HEK293 (cell line): ENCODE results near the gene HES1.

ENCODE experiments used
- CTCF ChIA-PET: fragments of 350-600 bp; formaldehyde crosslinking; extraction: SDS; loops from one replicate; lab custom pipeline; 2021; ENCODE audit warnings: antibody characterized with exemption; lab: Yijun Ruan, JAX
- POLR2A ChIA-PET: fragments of 300-600 bp; formaldehyde crosslinking; extraction: SDS; loops from one replicate; lab custom pipeline; 2020; ENCODE audit warnings: antibody characterized with exemption, inconsistent platforms; lab: Yijun Ruan, JAX
- H3K27ac ChIP-seq: fragments of 200-500 bp; sonication (Bioruptor generic); 2 replicates; pipeline ENCODE4 v1.5.1; 2014; ENCODE audit warnings: low read depth, low read length, control low read depth, inconsistent platforms; ENCODE audit errors: extremely low read depth
- H3K36me3 ChIP-seq, 2 experiments: fragments of 200-500 bp in 1 of 2; sonication (Bioruptor generic) in 1 of 2; 1 replicate in 1 of 2; 2 replicates in 1 of 2; pipeline ENCODE4 v1.5.1; 2014 to 2017; ENCODE audit warnings: inconsistent platforms in 2 of 2, low read length in 2 of 2; ENCODE audit not compliant: control insufficient read depth in 2 of 2, insufficient read depth in 1 of 2
- H3K4me1 ChIP-seq: fragments of 200-500 bp; sonication (Bioruptor generic); 2 replicates; pipeline ENCODE4 v1.5.1; 2014; ENCODE audit warnings: mild to moderate bottlenecking, low read length, inconsistent platforms; ENCODE audit not compliant: control insufficient read depth, insufficient read depth
- H3K4me3 ChIP-seq: 2 replicates; pipeline ENCODE4 v1.5.1; 2011; ENCODE audit warnings: low read depth, mild to moderate bottlenecking, control low read depth, low read length, moderate library complexity
- H3K9me3 ChIP-seq: fragments of 200-500 bp; sonication (Bioruptor generic); 2 replicates; pipeline ENCODE4 v1.5.1; 2014; ENCODE audit warnings: low read depth, low read length, inconsistent platforms; ENCODE audit not compliant: control insufficient read depth, insufficient read depth
- BCL6B ChIP-seq: fragments of 450-650 bp; formaldehyde crosslinking; IDR thresholded peaks from 2 replicates; pipeline ENCODE4 v1.5.1; 2017; ENCODE audit warnings: missing biosample characterization, missing genetic modification characterization
- GFI1B ChIP-seq: fragments of 450-650 bp; formaldehyde crosslinking; IDR thresholded peaks from 2 replicates; pipeline ENCODE4 v1.5.1; 2016; ENCODE audit warnings: missing biosample characterization, missing genetic modification characterization
- KLF17 ChIP-seq: fragments of 450-650 bp; formaldehyde crosslinking; IDR thresholded peaks from 2 replicates; pipeline ENCODE4 v1.5.1; 2016; ENCODE audit warnings: missing biosample characterization, missing genetic modification characterization
- ZBTB17 ChIP-seq: fragments of 450-650 bp; formaldehyde crosslinking; IDR thresholded peaks from 2 replicates; pipeline ENCODE4 v1.5.1; 2016; ENCODE audit warnings: missing biosample characterization, missing genetic modification characterization
- ZBTB20 ChIP-seq: fragments of 450-650 bp; formaldehyde crosslinking; IDR thresholded peaks from 2 replicates; pipeline ENCODE4 v1.5.1; 2016; ENCODE audit warnings: missing biosample characterization, missing genetic modification characterization
- ZFP3 ChIP-seq: fragments of 450-650 bp; formaldehyde crosslinking; IDR thresholded peaks from 2 replicates; pipeline ENCODE4 v1.5.1; 2016; ENCODE audit warnings: low read depth, missing biosample characterization, missing genetic modification characterization
- ZFP37 ChIP-seq: fragments of 450-650 bp; formaldehyde crosslinking; IDR thresholded peaks from 2 replicates; pipeline ENCODE4 v1.5.1; 2016; ENCODE audit warnings: missing biosample characterization, missing genetic modification characterization
- ZIC2 ChIP-seq: fragments of 450-650 bp; formaldehyde crosslinking; IDR thresholded peaks from 2 replicates; pipeline ENCODE4 v1.5.1; 2016; ENCODE audit warnings: missing biosample characterization, missing genetic modification characterization
- ZNF174 ChIP-seq: fragments of 450-650 bp; formaldehyde crosslinking; IDR thresholded peaks from 2 replicates; pipeline ENCODE4 v1.5.0; 2017; ENCODE audit warnings: missing biosample characterization, mild to moderate bottlenecking, missing genetic modification characterization
- ZNF223 ChIP-seq: fragments of 450-650 bp; formaldehyde crosslinking; IDR thresholded peaks from 2 replicates; pipeline ENCODE4 v1.5.1; 2016; ENCODE audit warnings: missing biosample characterization, missing genetic modification characterization
- ZNF239 ChIP-seq: fragments of 450-650 bp; formaldehyde crosslinking; IDR thresholded peaks from 2 replicates; pipeline ENCODE4 v1.5.1; 2016; ENCODE audit warnings: missing biosample characterization, missing genetic modification characterization
- ZNF433 ChIP-seq: fragments of 450-650 bp; formaldehyde crosslinking; IDR thresholded peaks from 2 replicates; pipeline ENCODE4 v1.5.1; 2016; ENCODE audit warnings: missing biosample characterization, missing genetic modification characterization, low read depth
- TF ChIP-seq, protein P1 (sequence below): fragments of 450-650 bp; formaldehyde crosslinking; IDR thresholded peaks from 2 replicates; pipeline ENCODE4 v1.5.1; 2016; ENCODE audit warnings: missing biosample characterization, missing genetic modification characterization
- TF ChIP-seq, protein P2 (sequence below): fragments of 450-650 bp; IDR thresholded peaks from 2 replicates; pipeline ENCODE4 v1.5.1; 2018; ENCODE audit warnings: missing biosample characterization, mild to moderate bottlenecking, missing genetic modification characterization
- TF ChIP-seq, protein P3 (sequence below): fragments of 450-650 bp; formaldehyde crosslinking; IDR thresholded peaks from 2 replicates; pipeline ENCODE4 v1.5.1; 2016; ENCODE audit warnings: missing biosample characterization, missing genetic modification characterization, borderline replicate concordance

The HES1 gene

DNA sequence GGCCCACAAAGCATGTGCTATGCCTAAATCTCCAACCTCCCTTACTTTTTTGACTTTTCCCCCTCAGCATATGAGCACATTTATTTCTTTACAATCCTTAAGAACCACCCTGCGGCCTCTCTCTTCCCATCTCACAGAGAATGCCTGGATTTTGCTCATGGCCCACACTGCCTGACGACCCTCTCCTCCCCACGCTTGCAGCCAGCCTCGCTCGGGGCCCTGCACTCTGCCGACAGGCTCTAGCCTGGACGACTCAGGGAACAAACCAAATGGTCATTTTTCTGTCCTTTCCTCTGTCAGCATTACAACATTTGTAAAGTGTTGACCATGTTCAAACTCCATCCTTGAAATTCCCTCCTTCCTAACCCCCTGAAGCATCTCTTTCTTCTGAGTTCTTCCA is 11.7 kb downstream of the HES1 start:
- CTCF ChIA-PET = no interaction called here
- Histone ChIP-seq H3K27ac (no peak overlapping the region), H3K9me3 (no peaks in the 10 kb centered on the region), H3K4me3 (no peak overlapping the region), H3K36me3 (no peaks in the 10 kb centered on the region), H3K4me1 (peaks cover 5% of the 10 kb centered on the region; the same call in 1 of the 2 replicates)
- POLR2A ChIA-PET = no interaction called here
- TF ChIP-seq, protein P1, sequence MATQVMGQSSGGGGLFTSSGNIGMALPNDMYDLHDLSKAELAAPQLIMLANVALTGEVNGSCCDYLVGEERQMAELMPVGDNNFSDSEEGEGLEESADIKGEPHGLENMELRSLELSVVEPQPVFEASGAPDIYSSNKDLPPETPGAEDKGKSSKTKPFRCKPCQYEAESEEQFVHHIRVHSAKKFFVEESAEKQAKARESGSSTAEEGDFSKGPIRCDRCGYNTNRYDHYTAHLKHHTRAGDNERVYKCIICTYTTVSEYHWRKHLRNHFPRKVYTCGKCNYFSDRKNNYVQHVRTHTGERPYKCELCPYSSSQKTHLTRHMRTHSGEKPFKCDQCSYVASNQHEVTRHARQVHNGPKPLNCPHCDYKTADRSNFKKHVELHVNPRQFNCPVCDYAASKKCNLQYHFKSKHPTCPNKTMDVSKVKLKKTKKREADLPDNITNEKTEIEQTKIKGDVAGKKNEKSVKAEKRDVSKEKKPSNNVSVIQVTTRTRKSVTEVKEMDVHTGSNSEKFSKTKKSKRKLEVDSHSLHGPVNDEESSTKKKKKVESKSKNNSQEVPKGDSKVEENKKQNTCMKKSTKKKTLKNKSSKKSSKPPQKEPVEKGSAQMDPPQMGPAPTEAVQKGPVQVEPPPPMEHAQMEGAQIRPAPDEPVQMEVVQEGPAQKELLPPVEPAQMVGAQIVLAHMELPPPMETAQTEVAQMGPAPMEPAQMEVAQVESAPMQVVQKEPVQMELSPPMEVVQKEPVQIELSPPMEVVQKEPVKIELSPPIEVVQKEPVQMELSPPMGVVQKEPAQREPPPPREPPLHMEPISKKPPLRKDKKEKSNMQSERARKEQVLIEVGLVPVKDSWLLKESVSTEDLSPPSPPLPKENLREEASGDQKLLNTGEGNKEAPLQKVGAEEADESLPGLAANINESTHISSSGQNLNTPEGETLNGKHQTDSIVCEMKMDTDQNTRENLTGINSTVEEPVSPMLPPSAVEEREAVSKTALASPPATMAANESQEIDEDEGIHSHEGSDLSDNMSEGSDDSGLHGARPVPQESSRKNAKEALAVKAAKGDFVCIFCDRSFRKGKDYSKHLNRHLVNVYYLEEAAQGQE (tag by site-specific recombination) = 0 out of 2 replicates have a peak, but pooled peaks have one; percentile 7
- TF ChIP-seq ZNF433 (tag by site-specific recombination) = no peak

DNA sequence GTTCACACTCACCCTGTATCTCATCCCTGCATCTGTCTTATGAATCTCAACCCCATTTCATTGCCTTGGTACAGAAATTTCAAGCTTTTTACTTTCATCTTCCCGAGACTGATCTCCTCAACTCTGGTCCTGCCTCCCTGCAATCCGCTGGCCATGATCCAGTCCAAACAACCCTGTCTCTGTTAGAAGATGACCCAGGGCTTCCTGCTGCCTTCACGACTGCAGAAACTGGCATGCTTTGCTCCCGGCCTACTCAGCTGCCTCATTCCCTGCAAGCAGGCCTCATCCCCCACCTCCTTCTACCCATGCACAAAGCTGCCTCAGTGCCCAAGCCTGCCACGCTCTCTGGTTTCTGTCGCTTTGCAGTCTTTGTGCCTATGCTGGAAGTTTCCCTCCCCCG is 12.4 kb downstream of the HES1 start:
- Histone ChIP-seq H3K9me3 (no peaks in the 10 kb centered on the region), H3K27ac (no peak overlapping the region), H3K4me1 (peaks cover 5% of the 10 kb centered on the region; the same call in 1 of the 2 replicates), H3K36me3 (no peaks in the 10 kb centered on the region)
- CTCF ChIA-PET = no interaction called here
- TF ChIP-seq ZNF174 (tag by site-specific recombination) = no peak
- TF ChIP-seq ZFP37 (tag by site-specific recombination) = no peak
- no peak for TF ChIP-seq KLF17 (tag by site-specific recombination)
- no peak for TF ChIP-seq ZFP3 (tag by site-specific recombination)
- TF ChIP-seq, protein P2, sequence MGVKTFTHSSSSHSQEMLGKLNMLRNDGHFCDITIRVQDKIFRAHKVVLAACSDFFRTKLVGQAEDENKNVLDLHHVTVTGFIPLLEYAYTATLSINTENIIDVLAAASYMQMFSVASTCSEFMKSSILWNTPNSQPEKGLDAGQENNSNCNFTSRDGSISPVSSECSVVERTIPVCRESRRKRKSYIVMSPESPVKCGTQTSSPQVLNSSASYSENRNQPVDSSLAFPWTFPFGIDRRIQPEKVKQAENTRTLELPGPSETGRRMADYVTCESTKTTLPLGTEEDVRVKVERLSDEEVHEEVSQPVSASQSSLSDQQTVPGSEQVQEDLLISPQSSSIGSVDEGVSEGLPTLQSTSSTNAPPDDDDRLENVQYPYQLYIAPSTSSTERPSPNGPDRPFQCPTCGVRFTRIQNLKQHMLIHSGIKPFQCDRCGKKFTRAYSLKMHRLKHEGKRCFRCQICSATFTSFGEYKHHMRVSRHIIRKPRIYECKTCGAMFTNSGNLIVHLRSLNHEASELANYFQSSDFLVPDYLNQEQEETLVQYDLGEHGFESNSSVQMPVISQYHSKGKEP (tag by site-specific recombination) = peak; percentile 75
- TF ChIP-seq BCL6B (tag by site-specific recombination) = no peak
- TF ChIP-seq ZBTB17 (tag by site-specific recombination) = 0 out of 2 replicates have a peak, but pooled peaks have one; percentile 14
- TF ChIP-seq GFI1B (tag by site-specific recombination) = no peak
- no peak for TF ChIP-seq ZIC2 (tag by site-specific recombination)
- TF ChIP-seq, protein P3, sequence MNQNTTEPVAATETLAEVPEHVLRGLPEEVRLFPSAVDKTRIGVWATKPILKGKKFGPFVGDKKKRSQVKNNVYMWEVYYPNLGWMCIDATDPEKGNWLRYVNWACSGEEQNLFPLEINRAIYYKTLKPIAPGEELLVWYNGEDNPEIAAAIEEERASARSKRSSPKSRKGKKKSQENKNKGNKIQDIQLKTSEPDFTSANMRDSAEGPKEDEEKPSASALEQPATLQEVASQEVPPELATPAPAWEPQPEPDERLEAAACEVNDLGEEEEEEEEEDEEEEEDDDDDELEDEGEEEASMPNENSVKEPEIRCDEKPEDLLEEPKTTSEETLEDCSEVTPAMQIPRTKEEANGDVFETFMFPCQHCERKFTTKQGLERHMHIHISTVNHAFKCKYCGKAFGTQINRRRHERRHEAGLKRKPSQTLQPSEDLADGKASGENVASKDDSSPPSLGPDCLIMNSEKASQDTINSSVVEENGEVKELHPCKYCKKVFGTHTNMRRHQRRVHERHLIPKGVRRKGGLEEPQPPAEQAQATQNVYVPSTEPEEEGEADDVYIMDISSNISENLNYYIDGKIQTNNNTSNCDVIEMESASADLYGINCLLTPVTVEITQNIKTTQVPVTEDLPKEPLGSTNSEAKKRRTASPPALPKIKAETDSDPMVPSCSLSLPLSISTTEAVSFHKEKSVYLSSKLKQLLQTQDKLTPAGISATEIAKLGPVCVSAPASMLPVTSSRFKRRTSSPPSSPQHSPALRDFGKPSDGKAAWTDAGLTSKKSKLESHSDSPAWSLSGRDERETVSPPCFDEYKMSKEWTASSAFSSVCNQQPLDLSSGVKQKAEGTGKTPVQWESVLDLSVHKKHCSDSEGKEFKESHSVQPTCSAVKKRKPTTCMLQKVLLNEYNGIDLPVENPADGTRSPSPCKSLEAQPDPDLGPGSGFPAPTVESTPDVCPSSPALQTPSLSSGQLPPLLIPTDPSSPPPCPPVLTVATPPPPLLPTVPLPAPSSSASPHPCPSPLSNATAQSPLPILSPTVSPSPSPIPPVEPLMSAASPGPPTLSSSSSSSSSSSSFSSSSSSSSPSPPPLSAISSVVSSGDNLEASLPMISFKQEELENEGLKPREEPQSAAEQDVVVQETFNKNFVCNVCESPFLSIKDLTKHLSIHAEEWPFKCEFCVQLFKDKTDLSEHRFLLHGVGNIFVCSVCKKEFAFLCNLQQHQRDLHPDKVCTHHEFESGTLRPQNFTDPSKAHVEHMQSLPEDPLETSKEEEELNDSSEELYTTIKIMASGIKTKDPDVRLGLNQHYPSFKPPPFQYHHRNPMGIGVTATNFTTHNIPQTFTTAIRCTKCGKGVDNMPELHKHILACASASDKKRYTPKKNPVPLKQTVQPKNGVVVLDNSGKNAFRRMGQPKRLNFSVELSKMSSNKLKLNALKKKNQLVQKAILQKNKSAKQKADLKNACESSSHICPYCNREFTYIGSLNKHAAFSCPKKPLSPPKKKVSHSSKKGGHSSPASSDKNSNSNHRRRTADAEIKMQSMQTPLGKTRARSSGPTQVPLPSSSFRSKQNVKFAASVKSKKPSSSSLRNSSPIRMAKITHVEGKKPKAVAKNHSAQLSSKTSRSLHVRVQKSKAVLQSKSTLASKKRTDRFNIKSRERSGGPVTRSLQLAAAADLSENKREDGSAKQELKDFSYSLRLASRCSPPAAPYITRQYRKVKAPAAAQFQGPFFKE (tag by site-specific recombination) = no peak
- TF ChIP-seq ZNF223 = peak; percentile 85
- no peak for TF ChIP-seq ZNF239 (tag by site-specific recombination)
- TF ChIP-seq ZBTB20 (tag by site-specific recombination) = no peak; the same call in 1 of the 2 replicates
- TF ChIP-seq, all 188 proteins: peak for 3
- no peak overlapping the region for H3K4me3 ChIP-seq
- POLR2A ChIA-PET = no interaction called here
